ENCODE results near the gene JAG1. TPM values are rescaled to one million over a fixed set of nuclear protein-coding genes. Genes with fewer than 3 reads are reported as not detected.

The JAG1 gene
- total and polyA plus RNA-seq, 9 of the 15 experiments (the other 6 are each of a cell fraction or from before 2014, with no cell fraction given): 0.04 to 0.40 (median 0.07) TPM

- TF ChIP-seq RAD21 (CRISPR knock-in tag; conservative IDR thresholded peaks at IDR 0.05 in 1 of 2, IDR thresholded peaks at IDR 0.05 in 1 of 2): no peak
These were observed 48.2 kb downstream of the JAG1 start (continued) for GRCh38 chr20:10625641-10626040.

- CTCF ChIA-PET (ENCODE audit: low intra/inter-chr PET ratio): no interaction called here
- Histone ChIP-seq H3K9ac (ENCODE audit: insufficient read depth in 1 of 2, low read depth in 2 of 2, low read length in 2 of 2) (no peak overlapping the region), H2AFZ (ENCODE audit: low read depth, low read length) (no peak overlapping the region), H3K9me3 (replicated peaks; ENCODE audit: control insufficient read depth, insufficient read depth, low read depth, low read length) (no peaks in the 10 kb centered on the region), H3K4me2 (ENCODE audit: insufficient read depth, low read length) (no peak overlapping the region; the same call in 1 of the 2 replicates), H4K20me1 (replicated peaks; ENCODE audit: control insufficient read depth, insufficient read depth, low read length) (no peaks in the 10 kb centered on the region), H3K9me1 (ENCODE audit: control insufficient read depth, insufficient read depth, low read length) (no peaks in the 10 kb centered on the region), H3K27ac (ENCODE audit: extremely low read depth, low read depth, low read length) (no peak overlapping the region), H3K4me1 (replicated peaks in 1 of 2; ENCODE audit: control insufficient read depth in 2 of 2, insufficient read depth in 2 of 2, low read length in 2 of 2) (no peaks in the 10 kb centered on the region), H3K27me3 (ENCODE audit: control insufficient read depth in 2 of 2, insufficient read depth in 2 of 2, low read length in 2 of 2) (no peaks in the 10 kb centered on the region), H3K36me3 (ENCODE audit: control insufficient read depth, insufficient read depth, low read length) (no peaks in the 10 kb centered on the region), H3K79me2 (ENCODE audit: control insufficient read depth, insufficient read depth, low read length) (no peaks in the 10 kb centered on the region), H3K4me3 (no peak overlapping the region)
- intact Hi-C loops (cut with micrococcal nuclease) (no loop called here), in situ Hi-C loops (cut with MboI) (no loop called here)
- TF ChIP-seq BHLHE40 (IDR thresholded peaks at IDR 0.05; ENCODE audit: low read length): 0 out of 2 replicates have a peak, but pooled peaks have one; percentile 28
- peak; percentile 87 for TF ChIP-seq FOSL1 (tag; conservative IDR thresholded peaks at IDR 0.05)
- TF ChIP-seq, protein P1, sequence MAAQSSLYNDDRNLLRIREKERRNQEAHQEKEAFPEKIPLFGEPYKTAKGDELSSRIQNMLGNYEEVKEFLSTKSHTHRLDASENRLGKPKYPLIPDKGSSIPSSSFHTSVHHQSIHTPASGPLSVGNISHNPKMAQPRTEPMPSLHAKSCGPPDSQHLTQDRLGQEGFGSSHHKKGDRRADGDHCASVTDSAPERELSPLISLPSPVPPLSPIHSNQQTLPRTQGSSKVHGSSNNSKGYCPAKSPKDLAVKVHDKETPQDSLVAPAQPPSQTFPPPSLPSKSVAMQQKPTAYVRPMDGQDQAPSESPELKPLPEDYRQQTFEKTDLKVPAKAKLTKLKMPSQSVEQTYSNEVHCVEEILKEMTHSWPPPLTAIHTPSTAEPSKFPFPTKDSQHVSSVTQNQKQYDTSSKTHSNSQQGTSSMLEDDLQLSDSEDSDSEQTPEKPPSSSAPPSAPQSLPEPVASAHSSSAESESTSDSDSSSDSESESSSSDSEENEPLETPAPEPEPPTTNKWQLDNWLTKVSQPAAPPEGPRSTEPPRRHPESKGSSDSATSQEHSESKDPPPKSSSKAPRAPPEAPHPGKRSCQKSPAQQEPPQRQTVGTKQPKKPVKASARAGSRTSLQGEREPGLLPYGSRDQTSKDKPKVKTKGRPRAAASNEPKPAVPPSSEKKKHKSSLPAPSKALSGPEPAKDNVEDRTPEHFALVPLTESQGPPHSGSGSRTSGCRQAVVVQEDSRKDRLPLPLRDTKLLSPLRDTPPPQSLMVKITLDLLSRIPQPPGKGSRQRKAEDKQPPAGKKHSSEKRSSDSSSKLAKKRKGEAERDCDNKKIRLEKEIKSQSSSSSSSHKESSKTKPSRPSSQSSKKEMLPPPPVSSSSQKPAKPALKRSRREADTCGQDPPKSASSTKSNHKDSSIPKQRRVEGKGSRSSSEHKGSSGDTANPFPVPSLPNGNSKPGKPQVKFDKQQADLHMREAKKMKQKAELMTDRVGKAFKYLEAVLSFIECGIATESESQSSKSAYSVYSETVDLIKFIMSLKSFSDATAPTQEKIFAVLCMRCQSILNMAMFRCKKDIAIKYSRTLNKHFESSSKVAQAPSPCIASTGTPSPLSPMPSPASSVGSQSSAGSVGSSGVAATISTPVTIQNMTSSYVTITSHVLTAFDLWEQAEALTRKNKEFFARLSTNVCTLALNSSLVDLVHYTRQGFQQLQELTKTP (IDR thresholded peaks at IDR 0.05; ENCODE audit: low read depth in 1 of 2, partially characterized antibody in 2 of 2): no peak
- 0 out of 2 replicates have a peak, but pooled peaks have one; percentile 21 for TF ChIP-seq MAFG (tag; conservative IDR thresholded peaks at IDR 0.05)
- no peak for TF ChIP-seq ZNF212 (CRISPR knock-in tag; IDR thresholded peaks at IDR 0.05)
- peak; percentile 68; the same call in 1 of the 2 replicates for TF ChIP-seq JUND (IDR thresholded peaks at IDR 0.05; ENCODE audit: borderline replicate concordance, low read depth, low read length)
- TF ChIP-seq JUND (tag; IDR thresholded peaks at IDR 0.05; ENCODE audit: borderline replicate concordance, low read depth, low read length): peak; percentile 67; the same call in 2 of the 3 replicates
- TF ChIP-seq ATF3 (IDR thresholded peaks at IDR 0.05): peak; percentile 29; the same call in 1 of the 2 replicates
- no peak for TF ChIP-seq ATF3 (CRISPR knock-in tag; conservative IDR thresholded peaks at IDR 0.05)
- 0 out of 2 replicates have a peak, but pooled peaks have one; percentile 26 for TF ChIP-seq JUN (IDR thresholded peaks at IDR 0.05; ENCODE audit: borderline replicate concordance, low read depth, low read length)
- TF ChIP-seq JUN (CRISPR knock-in tag; IDR thresholded peaks at IDR 0.05; ENCODE audit: borderline replicate concordance): no peak
- POLR2A ChIA-PET: interaction anchor here (0.9 kb wide), 1 partner anchor 13 kb away, joined by 3 read pairs; no protein-coding TSS in a partner anchor
- ATAC-seq (no peak), FAIRE-seq (no peak), DNase-seq (ENCODE audit: extremely low read depth in 1 of 4, low spot score in 3 of 4) (peak in 1 of 4 experiments; percentile 8)
- 58% methylated on average over 13 of the region's 16 CpGs for WGBS (ENCODE audit: insufficient coverage, low coverage, missing lambda C conversion rate)
- BruUV-seq (replicated peaks): no TSS peak
These were observed 51.0 kb downstream of the JAG1 start for GRCh38 chr20:10622657-10623418.

Measured in K562 (cell line).